H1 (cell line): Measurements from ENCODE around the gene UGT1A1. TPM values are rescaled to one million over a fixed set of nuclear protein-coding genes. Genes with fewer than 3 reads are reported as not detected.

ENCODE experiments used
- CTCF ChIA-PET: fragments of 300-600 bp; sonication (Branson Sonifier 250); formaldehyde crosslinking; loops from one replicate; lab custom pipeline; 2021; ENCODE audit not compliant: partially characterized antibody; lab: Charles Lee
- POLR2A ChIA-PET: fragments of 300-600 bp; sonication (Branson Sonifier 250); formaldehyde crosslinking; loops from one replicate; lab custom pipeline; 2021; ENCODE audit warnings: inconsistent platforms; ENCODE audit not compliant: partially characterized antibody; lab: Charles Lee
- DNase-seq, 2 experiments: peaks; one replicate each; pipeline versions ENCODE4 v3.0.0 to v3.0.0-alpha.2; 2010 to 2022; ENCODE audit warnings: low spot score in 2 of 2, low read depth in 1 of 2, mixed read lengths in 1 of 2
- FAIRE-seq: peaks from 2 replicates; lab custom pipeline; 2011; peaks lifted over from hg19 to GRCh38; lab: Jason Lieb, UNC
- H2AFZ ChIP-seq: 2 replicates; pipeline ENCODE4 v1.8.1; 2012; ENCODE audit warnings: low read length, inconsistent platforms
- H2AK5ac ChIP-seq: 2 replicates; pipeline ENCODE4 v1.6.1; 2013; ENCODE audit warnings: low read depth, low read length
- H2BK120ac ChIP-seq: replicated peaks from 2 replicates; pipeline ENCODE3; 2013; ENCODE audit warnings: low read depth, low read length, inconsistent platforms
- H2BK12ac ChIP-seq: 2 replicates; pipeline ENCODE4 v1.6.1; 2013; ENCODE audit warnings: low read depth, low read length
- H2BK15ac ChIP-seq: 2 replicates; pipeline ENCODE4 v1.6.1; 2013; ENCODE audit warnings: low read length
- H2BK20ac ChIP-seq: 2 replicates; pipeline ENCODE4 v1.6.1; 2013; ENCODE audit warnings: low read length
- H2BK5ac ChIP-seq: 2 replicates; pipeline ENCODE4 v1.6.1; 2013; ENCODE audit warnings: low read depth, low read length
- H3K14ac ChIP-seq: 2 replicates; pipeline ENCODE4 v1.6.1; 2013; ENCODE audit warnings: inconsistent platforms; ENCODE audit not compliant: insufficient read length
- H3K18ac ChIP-seq: 2 replicates; pipeline ENCODE4 v1.6.1; 2013; ENCODE audit warnings: low read length; ENCODE audit errors: extremely low read depth
- H3K23ac ChIP-seq: 2 replicates; pipeline ENCODE4 v1.6.1; 2013; ENCODE audit warnings: inconsistent platforms; ENCODE audit not compliant: insufficient read length
- H3K23me2 ChIP-seq: 2 replicates; pipeline ENCODE4 v1.6.1; 2013; ENCODE audit warnings: low read depth, low read length
- H3K27ac ChIP-seq: 2 replicates; pipeline ENCODE4 v1.6.1; 2011; ENCODE audit warnings: low read depth, low read length, inconsistent platforms
- H3K27me3 ChIP-seq, 4 experiments: replicated peaks in 1 of 4; 1 replicate in 1 of 4; 2 replicates in 3 of 4; pipeline versions ENCODE4 v1.6.1 to v1.8.1; 2011 to 2013; ENCODE audit warnings: low read length in 3 of 4, mild to moderate bottlenecking in 3 of 4, inconsistent platforms in 2 of 4, mixed read lengths in 2 of 4, moderate library complexity in 1 of 4; ENCODE audit not compliant: control insufficient read depth in 3 of 4, insufficient read depth in 3 of 4; ENCODE audit errors: extremely low read depth in 1 of 4
- H3K36me3 ChIP-seq, 4 experiments: 2 replicates each; pipeline versions ENCODE4 v1.6.1 to v1.8.1; 2011 to 2013; ENCODE audit warnings: mild to moderate bottlenecking in 4 of 4, low read length in 3 of 4, moderate library complexity in 2 of 4, control low read depth in 1 of 4, inconsistent platforms in 1 of 4; ENCODE audit not compliant: insufficient read depth in 4 of 4, control insufficient read depth in 2 of 4
- H3K4ac ChIP-seq: replicated peaks from 2 replicates; pipeline ENCODE3; 2013; ENCODE audit warnings: low read length, low read depth, mixed read lengths, inconsistent platforms; ENCODE audit not compliant: insufficient read length
- H3K4me1 ChIP-seq, 4 experiments: replicated peaks in 1 of 4; 1 replicate in 1 of 4; 2 replicates in 3 of 4; pipeline versions ENCODE4 v1.6.1 to v1.8.1; 2011 to 2013; ENCODE audit warnings: low read length in 3 of 4, inconsistent platforms in 2 of 4, mixed read lengths in 1 of 4; ENCODE audit not compliant: insufficient read depth in 4 of 4, control insufficient read depth in 3 of 4
- H3K4me2 ChIP-seq, 2 experiments: 2 replicates each; pipeline versions ENCODE4 v1.6.1 to v1.8.1; 2011 to 2013; ENCODE audit warnings: low read depth in 2 of 2, low read length in 2 of 2, control low read depth in 1 of 2, inconsistent platforms in 1 of 2, mild to moderate bottlenecking in 1 of 2; ENCODE audit not compliant: insufficient read depth in 1 of 2
- H3K4me3 ChIP-seq, 4 experiments: fragments of 200-600, 300-600 bp in 1 of 4; sonication (generic), shearing (Covaris generic), sonication (Bioruptor Twin) in 1 of 4; 2 replicates each; pipeline versions ENCODE4 v1.5.1 to v1.8.1; 2011 to 2016; ENCODE audit warnings: low read length in 4 of 4, low read depth in 3 of 4, control low read depth in 2 of 4, inconsistent platforms in 2 of 4, mild to moderate bottlenecking in 2 of 4, mixed read lengths in 1 of 4, moderate library complexity in 1 of 4; ENCODE audit not compliant: insufficient read depth in 2 of 4; ENCODE audit errors: extremely low read depth in 1 of 4
- H3K56ac ChIP-seq: replicated peaks from 2 replicates; pipeline ENCODE3; 2013; ENCODE audit warnings: low read depth, mild to moderate bottlenecking, mixed read lengths, low read length, inconsistent platforms; ENCODE audit not compliant: insufficient read length
- H3K79me1 ChIP-seq: 2 replicates; pipeline ENCODE4 v1.6.1; 2013; ENCODE audit warnings: low read depth, low read length, control low read depth
- H3K79me2 ChIP-seq, 2 experiments: 2 replicates each; pipeline versions ENCODE4 v1.6.1 to v1.8.1; 2012 to 2013; ENCODE audit warnings: low read length in 2 of 2, mild to moderate bottlenecking in 2 of 2, inconsistent platforms in 1 of 2; ENCODE audit not compliant: insufficient read depth in 2 of 2, control insufficient read depth in 1 of 2
- H3K9ac ChIP-seq, 4 experiments: replicated peaks in 1 of 4; 1 replicate in 1 of 4; 2 replicates in 3 of 4; pipeline versions ENCODE4 v1.6.1 to v1.8.1; 2011 to 2013; ENCODE audit warnings: low read depth in 3 of 4, low read length in 3 of 4, control low read depth in 2 of 4, mild to moderate bottlenecking in 2 of 4, moderate library complexity in 2 of 4, inconsistent platforms in 1 of 4; ENCODE audit errors: extremely low read depth in 1 of 4
- H3K9me3 ChIP-seq, 2 experiments: 2 replicates each; pipeline versions ENCODE4 v1.6.1 to v1.8.1; 2012 to 2013; ENCODE audit warnings: mild to moderate bottlenecking in 2 of 2, moderate library complexity in 2 of 2, control low read depth in 1 of 2, inconsistent platforms in 1 of 2, low read depth in 1 of 2, low read length in 1 of 2, mixed read lengths in 1 of 2; ENCODE audit not compliant: insufficient read depth in 2 of 2
- H4K20me1 ChIP-seq, 2 experiments: replicated peaks in 1 of 2; 2 replicates each; pipeline versions ENCODE3 to v1.8.1; 2011 to 2013; ENCODE audit warnings: inconsistent platforms in 2 of 2, low read length in 2 of 2, mild to moderate bottlenecking in 1 of 2; ENCODE audit not compliant: insufficient read depth in 2 of 2, control insufficient read depth in 1 of 2
- H4K5ac ChIP-seq: 2 replicates; pipeline ENCODE4 v1.6.1; 2013; ENCODE audit warnings: low read length, low read depth, mixed read lengths, inconsistent platforms; ENCODE audit not compliant: insufficient read length
- H4K8ac ChIP-seq: 2 replicates; pipeline ENCODE4 v1.8.0; 2013; ENCODE audit warnings: mild to moderate bottlenecking, moderate library complexity, low read length, inconsistent platforms; ENCODE audit not compliant: insufficient read depth; ENCODE audit errors: extremely low read depth
- H4K91ac ChIP-seq: replicated peaks from 2 replicates; pipeline ENCODE3; 2013; ENCODE audit warnings: low read length, mixed read lengths, inconsistent platforms; ENCODE audit not compliant: insufficient read length
- BCL11A ChIP-seq, 2 experiments: IDR thresholded peaks; one replicate each; pipeline ENCODE4 v1.6.1; 2011; ENCODE audit warnings: low read depth in 2 of 2, low read length in 2 of 2, mild to moderate bottlenecking in 2 of 2
- CHD2 ChIP-seq: IDR thresholded peaks from 2 replicates; pipeline ENCODE4 v1.6.1; 2012; ENCODE audit warnings: low read length, improper control_type of control experiment
- KDM1A ChIP-seq: fragments of 200-600, 300-600 bp; sonication (generic); IDR thresholded peaks from 2 replicates; pipeline ENCODE4 v1.7.1; 2016; ENCODE audit warnings: mild to moderate bottlenecking, low read length, borderline replicate concordance
- NANOG ChIP-seq: IDR thresholded peaks from 2 replicates; pipeline ENCODE4 v1.6.1; 2011; ENCODE audit warnings: low read length, low read depth, mild to moderate bottlenecking, inconsistent platforms; ENCODE audit not compliant: insufficient read depth, poor library complexity, severe bottlenecking
- PHF8 ChIP-seq: fragments of 200-600 bp; sonication (generic); conservative IDR thresholded peaks from 2 replicates; pipeline ENCODE4 v1.7.1; 2012; ENCODE audit warnings: low read depth, mild to moderate bottlenecking, inconsistent platforms, low read length, moderate library complexity
- POU5F1 ChIP-seq: IDR thresholded peaks from 2 replicates; pipeline ENCODE4 v1.6.1; 2011; ENCODE audit warnings: low read depth, mild to moderate bottlenecking, low read length, moderate library complexity
- RAD21 ChIP-seq, 2 experiments: IDR thresholded peaks in 1 of 2; conservative IDR thresholded peaks in 1 of 2; 2 replicates each; pipeline ENCODE4 v1.6.1; 2011; ENCODE audit warnings: low read depth in 2 of 2, low read length in 2 of 2, improper control_type of control experiment in 1 of 2, inconsistent platforms in 1 of 2, mild to moderate bottlenecking in 1 of 2, moderate library complexity in 1 of 2
- SIN3A ChIP-seq, 2 experiments: IDR thresholded peaks in 1 of 2; conservative IDR thresholded peaks in 1 of 2; 2 replicates each; pipeline ENCODE4 v1.6.1; 2011 to 2012; ENCODE audit warnings: low read length in 2 of 2, improper control_type of control experiment in 1 of 2, low read depth in 1 of 2, mild to moderate bottlenecking in 1 of 2
- TAF1 ChIP-seq: IDR thresholded peaks from 2 replicates; pipeline ENCODE4 v1.6.1; 2011; ENCODE audit warnings: mild to moderate bottlenecking, low read depth, low read length
- TAF7 ChIP-seq: optimal IDR thresholded peaks from 2 replicates; pipeline ENCODE3; 2011; ENCODE audit warnings: low read depth, mild to moderate bottlenecking, inconsistent platforms, low read length, moderate library complexity, borderline replicate concordance
- TBP ChIP-seq: IDR thresholded peaks from 2 replicates; pipeline ENCODE4 v1.6.1; 2011; ENCODE audit warnings: low read depth, low read length, improper control_type of control experiment
- WGBS, 2 experiments: shearing (Covaris generic) in 1 of 2; methylation state at CpG; one replicate each; pipeline versions ENCODE4 v1.1.6 to v1.1.7; 2013 to 2015; ENCODE audit warnings: low lambda C conversion rate in 2 of 2, mixed read lengths in 2 of 2, inconsistent platforms in 1 of 2, low coverage in 1 of 2, missing lambda C conversion rate in 1 of 2; ENCODE audit not compliant: insufficient replicate concordance in 2 of 2, insufficient coverage in 1 of 2, insufficient read length in 1 of 2; ENCODE audit errors: extremely low coverage in 1 of 2, missing lambda C conversion rate in 1 of 2; 5-methylcytosine and 5-hydroxymethylcytosine counted together
- polyA plus RNA-seq, 7 experiments: library from polyadenylated mRNA; depleted of rRNA in 3 of 7; stranded (reverse) in 5 of 7; unstranded in 2 of 7; fragments of >200 nt in 5 of 7; fragments of 200-250 nt in 2 of 7; gene quantifications; 1 replicate in 5 of 7; 2 replicates in 1 of 7; 4 replicates in 1 of 7; pipeline versions ENCODE4 v1.2.1 to v1.2.3, GENCODE V29; 2011 to 2013; ENCODE audit warnings: missing spikeins in 2 of 7, mixed read lengths in 2 of 7
- total RNA-seq: library from RNA; stranded (reverse); fragmentation: NEBNext Ultra II Directional; extraction: Animal tissue kit (Norgen Biotek cat#: 25700); gene quantifications from 2 replicates; pipeline ENCODE4 v1.2.1, GENCODE V29; 2021

UGT1A1 gene
- total and polyA plus RNA-seq, 2 of the 8 experiments (the other 6 are each of a cell fraction or from before 2014, with no cell fraction given), result not detected

- peaks cover 0 to 7% of the 10 kb centered on the region in 2 experiments; a peak in 2 of 4 replicates for H3K9me3 ChIP-seq
- DNase-seq, result no peak
- no peaks in the 10 kb centered on the region for H3K79me1 ChIP-seq
- FAIRE-seq, result no peak
- no peak overlapping the region for H3K14ac ChIP-seq
- no peak overlapping the region for H3K18ac ChIP-seq
- H3K4me3 ChIP-seq, result no peak overlapping the region
- H3K9ac ChIP-seq, result no peak overlapping the region
- H4K20me1 ChIP-seq, result no peaks in the 10 kb centered on the region
- no peak overlapping the region for H2AFZ ChIP-seq
- H4K91ac ChIP-seq, result no peak overlapping the region
- H2BK15ac ChIP-seq, result no peak overlapping the region
- no peak overlapping the region for H3K4me2 ChIP-seq
- H3K27me3 ChIP-seq, result no peaks in the 10 kb centered on the region
- no peak overlapping the region for H2AK5ac ChIP-seq
- CTCF ChIA-PET, result no interaction called here
- no peak overlapping the region for H4K8ac ChIP-seq
- H2BK120ac ChIP-seq, result no peak overlapping the region
- no peak overlapping the region for H2BK12ac ChIP-seq
- no peak overlapping the region for H2BK5ac ChIP-seq
- no peaks in the 10 kb centered on the region for H3K36me3 ChIP-seq
- H3K56ac ChIP-seq, result no peak overlapping the region
- POLR2A ChIA-PET, result no interaction called here
- no peaks in the 10 kb centered on the region for H3K23me2 ChIP-seq
- no peak overlapping the region for H4K5ac ChIP-seq
- H2BK20ac ChIP-seq, result no peak overlapping the region
- no peak overlapping the region for H3K4ac ChIP-seq
- no peak overlapping the region for H3K23ac ChIP-seq
- no peaks in the 10 kb centered on the region for H3K4me1 ChIP-seq
- H3K27ac ChIP-seq, result no peak overlapping the region
- no peaks in the 10 kb centered on the region for H3K79me2 ChIP-seq
- 100% methylated on average over 2 of the region's 2 CpGs; no CpG with 5 or more reads in 1 of the 2 experiments for WGBS, 2 experiments
- no peak for TF ChIP-seq BCL11A (IDR thresholded peaks at IDR 0.05; ENCODE audit: low read depth in 2 of 2, low read length in 2 of 2)
- no peak for TF ChIP-seq TAF1
- no peak for TF ChIP-seq TAF7
- no peak for TF ChIP-seq NANOG
- TF ChIP-seq PHF8, result no peak
- no peak for TF ChIP-seq RAD21 (IDR thresholded peaks at IDR 0.05 in 1 of 2, conservative IDR thresholded peaks at IDR 0.05 in 1 of 2; ENCODE audit: low read depth in 2 of 2, low read length in 2 of 2)
- TF ChIP-seq KDM1A, result no peak
- TF ChIP-seq SIN3A (conservative IDR thresholded peaks at IDR 0.05 in 1 of 2, IDR thresholded peaks at IDR 0.05 in 1 of 2; ENCODE audit: low read depth in 1 of 2, low read length in 2 of 2), result no peak
- TF ChIP-seq TBP, result no peak
- TF ChIP-seq CHD2, result no peak
- TF ChIP-seq POU5F1, result no peak
Observed at GRCh38 chr2:233758849-233759248, 1.2 kb upstream of the UGT1A1 start.
